T-helper 2 cell (primary cell): Measurements from ENCODE around the gene FOXF1.

Experiments used
- DNase-seq, 5 experiments: peaks; one replicate each; pipeline versions ENCODE4 v3.0.0 to v3.0.0-alpha.2; 2012 to 2022

The FOXF1 gene

GRCh38 chr16:86492961-86493629 is 17.2 kb upstream of the FOXF1 start:
- no peak for DNase-seq

GRCh38 chr16:86494039-86494564 is 16.2 kb upstream of the FOXF1 start:
- DNase-seq = no peak

GRCh38 chr16:86494565-86495356 is 15.6 kb upstream of the FOXF1 start:
- DNase-seq = no peak

GRCh38 chr16:86495357-86495701 is 15.0 kb upstream of the FOXF1 start:
- DNase-seq = no peak

- no peak for DNase-seq
Measured at GRCh38 chr16:86495756-86496261, 14.5 kb upstream of the FOXF1 start.

- no peak for DNase-seq
Measured at GRCh38 chr16:86496262-86496928, 13.9 kb upstream of the FOXF1 start.

GRCh38 chr16:86496929-86497461 is 13.3 kb upstream of the FOXF1 start:
- no peak for DNase-seq

- no peak for DNase-seq
Measured at GRCh38 chr16:86497551-86498021, 12.7 kb upstream of the FOXF1 start.

- DNase-seq = no peak
Measured at GRCh38 chr16:86498155-86498670, 12.1 kb upstream of the FOXF1 start.

- DNase-seq = no peak
Measured at GRCh38 chr16:86498671-86499439, 11.5 kb upstream of the FOXF1 start.

- DNase-seq = no peak
Measured at GRCh38 chr16:86499440-86499786, 10.9 kb upstream of the FOXF1 start.

GRCh38 chr16:86499889-86500707 is 10.2 kb upstream of the FOXF1 start:
- no peak for DNase-seq

- DNase-seq = no peak
Measured at GRCh38 chr16:86500708-86501510, 9.4 kb upstream of the FOXF1 start.

GRCh38 chr16:86501989-86502855 is 8.1 kb upstream of the FOXF1 start:
- no peak for DNase-seq

GRCh38 chr16:86502856-86503748 is 7.2 kb upstream of the FOXF1 start:
- no peak for DNase-seq

- DNase-seq = no peak
Measured at GRCh38 chr16:86503830-86504229, 6.5 kb upstream of the FOXF1 start.

GRCh38 chr16:86504315-86505184 is 5.8 kb upstream of the FOXF1 start:
- DNase-seq = no peak
